Measurements from ENCODE around the gene PTPRK. TPM values are rescaled to one million over a fixed set of nuclear protein-coding genes. Genes with fewer than 3 reads are reported as not detected.
A peak's percentile ranks its signal among the peaks of the same experiment; 100 is the strongest.
"Not testable (repeated sequence)": the region's sequence is repeated elsewhere in the genome, so short reads cannot be mapped to it uniquely, and the experiment has no call there.

PTPRK gene
- polyA plus RNA-seq, 4 donors = 48.8 to 61.8 (median 57.9) TPM

- DNase-seq (ENCODE audit: low read depth in 4 of 4, low spot score in 3 of 4) = no peak
Measured at GRCh38 chr6:128492386-128492785, 28.0 kb downstream of the PTPRK start.

DNA sequence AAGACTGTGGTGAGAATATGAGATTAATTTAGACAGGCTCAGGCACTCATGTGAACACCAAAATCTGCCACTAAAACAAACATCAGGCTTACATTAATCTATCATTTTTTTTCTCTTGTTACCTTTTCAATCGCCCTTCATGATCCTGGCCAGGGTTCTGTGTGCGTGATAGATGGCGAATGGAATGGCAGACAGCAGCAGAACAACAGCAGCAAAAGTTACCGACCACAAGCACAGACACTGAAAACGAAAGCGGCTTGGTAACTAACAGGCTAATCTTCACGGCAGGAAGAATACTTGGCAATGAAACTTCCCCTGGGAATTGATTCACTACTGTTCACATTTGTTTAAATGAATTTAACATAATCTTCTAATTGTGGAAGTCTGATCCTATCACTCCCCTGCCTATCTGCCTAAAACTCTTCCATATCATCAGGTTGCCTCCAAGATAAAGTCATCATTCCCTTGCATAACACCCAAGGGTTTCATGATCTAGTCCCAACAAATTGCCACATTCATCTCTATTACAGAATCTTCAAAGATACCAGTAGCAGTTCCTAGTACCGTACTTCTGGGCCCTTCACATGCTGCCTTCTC lies 28.7 kb downstream of the PTPRK start:
- no peak for DNase-seq (ENCODE audit: low read depth in 4 of 4, low spot score in 3 of 4)

DNA sequence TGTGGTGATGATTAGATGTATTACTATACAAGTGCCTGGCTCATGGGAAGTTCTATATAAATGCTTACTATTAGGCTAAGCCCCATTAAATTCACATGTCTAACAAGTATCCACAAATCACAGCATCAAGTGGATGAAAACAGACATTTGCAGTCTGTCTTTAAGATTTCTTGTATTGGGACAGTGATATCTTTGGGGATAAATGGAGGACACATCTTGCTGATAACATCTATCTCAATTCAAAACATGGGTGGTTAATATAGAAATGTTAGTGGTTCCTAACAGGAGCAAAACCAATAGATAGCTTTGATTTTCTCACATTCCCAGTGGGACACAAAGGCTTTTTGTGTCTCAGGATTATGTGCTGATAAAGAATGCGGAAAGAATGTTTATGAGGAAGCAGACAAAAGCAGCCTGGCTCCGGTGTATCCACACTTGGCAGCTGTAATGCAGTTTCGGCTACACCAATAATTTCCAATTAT lies 29.3 kb downstream of the PTPRK start:
- no peak for DNase-seq (ENCODE audit: low read depth in 4 of 4, low spot score in 3 of 4)

DNA sequence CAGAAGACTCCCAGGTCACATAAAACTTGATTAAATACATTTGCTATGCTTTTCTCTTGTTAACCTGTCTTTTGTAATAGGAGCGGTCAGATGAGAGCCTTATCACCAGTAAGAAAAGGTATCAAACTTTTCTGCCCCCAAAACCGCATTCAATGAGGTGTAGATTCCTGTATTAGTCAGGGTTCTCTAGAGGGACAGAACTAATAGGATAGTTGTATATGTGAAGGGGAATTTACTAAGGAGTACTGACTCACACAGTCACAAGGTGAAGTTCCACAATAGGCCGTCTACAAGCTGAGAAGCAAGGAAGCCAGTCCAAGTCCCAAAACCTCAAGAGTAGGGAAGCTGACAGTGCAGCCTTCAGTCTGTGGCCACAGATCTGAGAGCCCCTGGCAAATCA lies 32.7 kb downstream of the PTPRK start:
- no peak for DNase-seq (ENCODE audit: low read depth in 4 of 4, low spot score in 3 of 4)

DNA sequence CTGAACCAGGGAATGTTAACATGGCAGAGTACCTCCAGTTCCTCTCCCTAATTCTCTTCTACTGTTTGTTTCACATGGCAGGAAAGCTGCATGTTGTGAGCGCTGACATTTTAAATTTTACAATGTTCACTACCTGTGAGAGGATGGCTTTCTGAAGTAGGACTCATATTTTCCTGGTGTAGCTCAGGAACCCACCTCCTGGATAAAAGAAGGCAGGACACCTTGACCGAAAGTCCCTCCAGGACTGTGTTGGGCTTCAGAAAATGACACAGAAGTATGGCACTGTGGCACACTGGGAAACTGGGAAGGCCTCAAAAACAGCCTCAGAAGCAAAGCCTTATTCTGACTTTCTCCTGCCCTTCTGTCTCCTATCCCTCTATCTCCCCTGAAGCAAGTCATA lies 33.3 kb downstream of the PTPRK start:
- no peak for DNase-seq (ENCODE audit: low read depth in 4 of 4, low spot score in 3 of 4)

GRCh38 chr6:128486580-128486979 lies 33.8 kb downstream of the PTPRK start:
- not testable (repeated sequence) for DNase-seq (ENCODE audit: low read depth in 4 of 4, low spot score in 3 of 4)

DNA sequence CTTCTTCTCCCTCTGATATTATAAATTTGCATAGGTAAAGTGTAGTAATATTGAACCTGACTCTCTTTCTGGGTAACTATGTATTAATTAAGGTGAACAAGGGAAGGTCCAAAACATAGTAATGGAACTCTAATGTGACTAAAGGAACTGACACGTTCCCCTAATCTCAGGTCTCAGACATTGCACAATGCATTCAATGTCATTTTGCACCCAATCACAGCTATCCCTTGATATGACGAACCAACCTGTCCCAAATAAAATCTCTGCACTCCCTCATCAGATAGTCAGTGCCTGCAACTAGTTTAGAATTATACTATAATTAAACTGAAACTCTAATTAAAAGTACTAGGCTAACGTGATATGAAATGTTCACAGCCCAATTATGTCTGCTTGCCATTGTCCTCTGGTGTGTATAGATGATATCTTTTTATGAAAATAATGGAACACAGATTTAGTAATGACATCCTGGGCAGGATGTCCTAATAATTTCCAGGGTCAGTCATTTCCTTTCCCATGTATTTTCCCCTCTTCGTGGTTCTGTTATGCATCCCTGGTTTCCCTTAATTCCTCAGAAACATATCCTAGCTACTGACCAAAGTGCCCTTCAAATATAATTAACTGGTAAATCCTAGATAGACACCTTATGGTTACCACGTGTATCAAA lies 36.8 kb downstream of the PTPRK start:
- no peak for DNase-seq (ENCODE audit: low read depth in 4 of 4, low spot score in 3 of 4)

GRCh38 chr6:128482642-128483041 lies 37.8 kb downstream of the PTPRK start:
- no peak for DNase-seq (ENCODE audit: low read depth in 4 of 4, low spot score in 3 of 4)

- no peak for DNase-seq (ENCODE audit: low read depth in 4 of 4, low spot score in 3 of 4)
Measured at GRCh38 chr6:128479991-128480390, 40.4 kb downstream of the PTPRK start.

GRCh38 chr6:128479048-128479666 lies 41.2 kb downstream of the PTPRK start:
- no peak for DNase-seq (ENCODE audit: low read depth in 4 of 4, low spot score in 3 of 4)

DNA sequence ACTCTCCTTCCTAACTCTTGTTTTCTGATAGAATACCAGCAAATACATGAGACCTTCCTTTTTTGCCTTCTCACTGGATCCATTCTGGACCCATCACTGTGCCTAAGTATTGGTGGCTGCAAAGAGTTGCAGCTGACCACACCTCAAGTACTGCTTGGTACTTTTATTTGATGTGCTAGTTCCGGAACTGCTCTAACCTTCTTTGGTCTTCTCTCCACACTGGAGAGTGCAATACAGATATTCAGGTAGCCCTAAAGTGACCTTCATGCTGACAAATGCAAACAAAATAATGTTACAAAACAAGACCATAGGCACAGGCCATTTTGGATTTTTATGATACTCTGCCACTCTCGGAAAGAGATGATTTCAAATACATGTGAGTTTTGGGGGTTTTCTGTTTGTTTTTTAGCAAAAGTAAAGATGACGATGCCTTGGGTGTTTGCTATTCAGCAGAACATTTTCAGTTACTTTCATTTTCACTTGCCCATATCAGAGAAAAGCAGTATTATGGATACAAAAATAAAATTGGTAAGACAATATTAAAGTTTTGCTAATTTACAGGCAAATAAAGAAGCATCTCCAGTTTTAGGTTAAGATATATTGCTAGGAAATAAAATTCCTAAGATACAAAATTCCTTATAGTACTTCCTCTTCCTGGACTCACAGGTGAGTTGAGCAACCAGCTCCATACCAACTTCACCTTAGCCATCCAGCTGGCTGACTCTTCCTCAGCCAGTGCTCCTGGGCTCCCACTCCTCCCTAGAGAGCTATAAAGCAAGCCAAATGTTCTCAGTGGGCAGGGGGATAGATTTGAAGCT lies 42.0 kb downstream of the PTPRK start:
- DNase-seq (ENCODE audit: low read depth in 4 of 4, low spot score in 3 of 4) = no peak

- no peak for DNase-seq (ENCODE audit: low read depth in 4 of 4, low spot score in 3 of 4)
Measured at GRCh38 chr6:128474933-128475332, 45.5 kb downstream of the PTPRK start.

- no peak for DNase-seq (ENCODE audit: low read depth in 4 of 4, low spot score in 3 of 4)
Measured at GRCh38 chr6:128474481-128474880, 45.9 kb downstream of the PTPRK start.

DNA sequence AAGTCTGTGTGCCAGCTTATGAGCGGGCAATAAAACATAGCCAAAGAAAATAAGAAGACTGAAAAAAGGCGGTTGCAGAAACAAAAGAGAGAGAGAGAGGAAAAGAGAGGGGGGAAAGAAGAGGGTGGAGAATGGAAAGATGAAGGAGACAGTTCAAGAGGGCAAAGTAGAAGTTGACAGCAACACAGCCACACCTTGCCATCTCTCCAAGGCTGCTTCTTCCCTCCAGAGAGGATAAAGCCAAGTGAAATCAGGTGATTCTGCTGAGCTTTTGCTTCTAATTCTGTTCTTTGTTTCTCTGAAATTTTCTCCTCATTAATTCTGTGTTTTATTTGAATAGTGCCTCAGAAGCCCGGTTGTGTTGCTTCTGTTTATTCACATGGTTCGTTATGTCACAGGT lies 48.5 kb downstream of the PTPRK start:
- DNase-seq (ENCODE audit: low read depth in 4 of 4, low spot score in 3 of 4) = no peak

DNA sequence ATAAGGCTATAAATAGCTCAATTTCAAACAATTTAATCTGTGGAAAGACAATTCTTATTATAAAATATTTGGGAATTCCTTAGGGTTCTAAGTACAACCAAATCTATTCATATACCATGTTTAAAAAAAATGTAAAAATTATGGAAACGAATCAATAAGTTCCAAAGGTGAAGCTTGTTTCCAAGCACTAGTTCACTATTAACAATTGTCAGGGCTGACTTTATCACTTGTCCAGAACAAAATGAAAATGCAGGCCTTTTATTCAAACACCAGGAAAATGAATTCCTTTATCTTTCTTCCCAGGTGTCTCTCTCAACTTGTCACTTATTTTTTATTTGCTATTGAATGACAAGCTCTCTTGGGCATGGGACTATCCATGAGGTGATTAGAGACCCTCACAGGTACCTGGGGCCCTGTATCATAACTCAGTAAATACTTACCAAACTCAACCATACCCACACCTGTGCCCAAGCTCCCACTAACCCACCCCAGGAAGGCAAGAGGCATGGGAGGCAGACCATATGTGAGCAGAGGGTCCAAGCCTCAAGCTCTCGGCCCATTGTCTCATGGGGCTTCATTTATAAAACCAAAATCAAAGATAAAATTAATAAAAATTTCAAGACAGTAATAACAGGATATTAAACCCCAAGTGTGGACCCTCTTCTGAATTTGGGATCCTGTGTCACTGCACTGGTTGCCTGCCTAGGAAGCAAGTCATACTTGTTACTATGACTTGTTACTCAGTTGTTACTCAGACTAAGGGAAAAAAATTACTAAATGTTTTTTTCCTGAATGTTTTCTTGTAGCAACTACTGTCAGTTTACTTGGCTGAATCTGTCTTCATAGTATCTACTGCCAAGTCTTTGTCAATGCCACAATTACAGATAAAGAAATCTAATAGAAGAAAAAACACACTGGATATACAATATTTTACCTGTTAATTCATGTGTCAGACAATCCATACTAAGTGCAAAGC lies 54.7 kb downstream of the PTPRK start:
- no peak for DNase-seq (ENCODE audit: low read depth in 4 of 4, low spot score in 3 of 4)

- DNase-seq (ENCODE audit: low read depth in 4 of 4, low spot score in 3 of 4) = peak in 1 of 4 donors; percentile 2
Measured at GRCh38 chr6:128464790-128465189, 55.6 kb downstream of the PTPRK start.

DNA sequence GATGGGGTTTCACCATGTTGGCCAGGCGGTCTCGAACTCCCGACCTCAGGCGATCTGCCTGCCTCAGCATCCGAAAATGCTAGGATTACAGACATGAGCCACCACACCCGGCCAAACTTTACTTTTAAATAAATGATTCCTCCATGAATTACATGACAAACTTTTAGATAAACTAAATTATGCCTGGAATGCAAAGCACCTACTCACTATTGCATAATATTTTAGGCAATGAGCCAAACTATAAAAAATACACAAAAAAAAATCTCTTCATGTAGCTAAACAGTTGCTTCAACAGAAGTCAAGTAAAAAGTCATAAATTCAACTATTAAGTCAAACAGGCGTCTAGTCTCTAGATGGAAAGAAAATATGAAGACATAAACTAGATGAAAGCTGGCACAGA lies 56.5 kb downstream of the PTPRK start:
- no peak for DNase-seq (ENCODE audit: low read depth in 4 of 4, low spot score in 3 of 4)

DNA sequence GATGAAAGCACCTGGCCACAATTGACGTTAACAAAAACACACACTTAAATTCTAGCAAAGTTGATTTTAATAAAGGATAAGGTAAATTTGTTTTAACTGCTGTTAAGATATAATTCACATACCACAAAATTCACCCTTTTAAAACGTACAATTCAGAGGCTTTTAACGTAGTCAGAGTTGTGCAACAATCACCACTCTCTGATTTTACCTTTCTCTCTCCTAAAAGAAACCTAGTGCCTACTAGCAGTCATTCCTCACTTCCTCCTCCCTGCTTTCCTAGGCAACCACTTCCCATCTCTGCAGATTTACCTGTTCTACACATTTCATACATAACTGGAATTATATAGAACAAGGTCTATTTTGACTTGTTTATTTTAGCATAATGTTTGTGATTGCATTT lies 58.9 kb downstream of the PTPRK start:
- DNase-seq (ENCODE audit: low read depth in 4 of 4, low spot score in 3 of 4) = no peak

DNA sequence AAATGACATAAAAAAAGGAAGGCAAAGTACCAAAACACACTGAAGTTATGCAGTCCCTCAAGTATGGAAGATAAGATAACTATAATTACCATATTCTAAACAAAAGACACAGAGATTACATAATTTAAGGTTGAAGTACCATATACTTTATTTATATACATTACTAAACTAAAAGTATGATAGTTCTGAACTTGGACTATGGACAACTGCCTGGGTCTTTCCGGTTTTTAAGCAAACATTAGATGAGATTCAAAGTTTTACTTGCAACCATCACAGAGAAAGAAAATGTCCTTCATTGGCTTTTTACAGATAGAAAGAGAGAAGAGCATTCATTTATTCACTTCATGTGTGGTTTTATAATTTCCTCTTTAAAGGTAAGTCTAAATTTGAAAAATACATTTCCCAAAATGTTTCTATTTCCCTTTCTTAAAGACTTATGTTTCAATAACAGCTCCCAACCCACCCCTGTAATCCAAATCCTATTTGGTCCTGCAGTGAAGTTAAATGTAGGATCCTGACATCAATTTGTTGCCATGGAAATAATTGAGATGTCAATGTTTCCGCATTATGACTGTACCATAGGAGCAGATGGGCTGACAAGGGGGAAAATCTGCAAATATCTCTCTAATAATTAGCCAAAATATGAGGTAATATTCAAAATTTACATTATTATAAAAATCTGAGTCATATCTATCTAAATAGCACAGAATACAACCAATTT lies 63.7 kb downstream of the PTPRK start:
- no peak for DNase-seq (ENCODE audit: low read depth in 4 of 4, low spot score in 3 of 4)
